GM12891 (cell line): Measurements from ENCODE around the gene LDB2.

ENCODE experiments used
- PAX5 ChIP-seq: IDR thresholded peaks from 2 replicates; pipeline ENCODE4 v1.6.1; 2011; ENCODE audit warnings: low read length, moderate library complexity, mild to moderate bottlenecking; ENCODE audit not compliant: insufficient read depth, severe bottlenecking
- POLR2A ChIP-seq: IDR thresholded peaks from 2 replicates; pipeline ENCODE4 v1.6.1; 2011; ENCODE audit warnings: low read depth, low read length, control low read depth
- POLR2AphosphoS5 ChIP-seq: IDR thresholded peaks from 2 replicates; pipeline ENCODE4 v1.6.1; 2011; ENCODE audit warnings: low read depth, low read length, control low read depth
- POU2F2 ChIP-seq: IDR thresholded peaks from 2 replicates; pipeline ENCODE4 v1.6.1; 2011; ENCODE audit warnings: low read depth, mild to moderate bottlenecking, control low read depth, low read length, moderate library complexity
- SPI1 ChIP-seq: IDR thresholded peaks from 2 replicates; pipeline ENCODE4 v1.6.1; 2011; ENCODE audit warnings: low read depth, low read length, control low read depth
- TAF1 ChIP-seq: IDR thresholded peaks from 2 replicates; pipeline ENCODE4 v1.6.1; 2011; ENCODE audit warnings: low read depth, low read length, control low read depth

GRCh38 chr4:16659694-16660093 is 238.8 kb downstream of the LDB2 start:
- TF ChIP-seq POLR2AphosphoS5 (no peak), POLR2A (no peak), TAF1 (no peak), SPI1 (no peak), POU2F2 (no peak), PAX5 (no peak)
